ENCODE measurements around the gene EPB41L3. TPM values are rescaled to one million over a fixed set of nuclear protein-coding genes. Genes with fewer than 3 reads are reported as not detected.

Gene EPB41L3
- total and polyA plus RNA-seq, 3 donors from 2014 or later, result 152 to 403 (median 274) TPM

DNA sequence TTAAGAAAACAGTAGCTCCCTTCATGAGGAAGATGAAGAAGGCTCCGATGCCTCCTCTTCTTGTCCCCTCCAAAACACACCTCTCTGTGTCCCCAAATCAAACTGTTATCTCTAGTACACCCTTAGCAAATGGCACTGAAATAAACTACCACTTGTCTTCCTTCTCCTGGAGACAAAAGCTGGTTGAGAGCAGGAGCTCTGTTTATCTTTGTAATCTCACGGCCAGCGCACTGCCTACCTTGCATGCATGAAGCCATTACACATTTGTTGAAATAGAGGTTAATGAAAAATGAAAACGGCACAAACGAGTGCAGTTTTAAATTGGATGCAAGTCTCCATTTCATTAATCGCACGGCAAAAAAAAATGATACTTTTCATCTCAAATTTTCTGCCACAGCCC lies 113.7 kb downstream of the EPB41L3 start:
- DNase-seq, result no peak
- H3K4me1 ChIP-seq, result no peaks in the 10 kb centered on the region
- H3K36me3 ChIP-seq (ENCODE audit: low read depth, missing control alignments), result no peaks in the 10 kb centered on the region
- H3K9me3 ChIP-seq, result no peaks in the 10 kb centered on the region
- no peak overlapping the region for H3K4me3 ChIP-seq
- no peak overlapping the region for H3K27ac ChIP-seq
- H3K27me3 ChIP-seq, result no peaks in the 10 kb centered on the region
- 86 to 89% methylated on average over 7 of the region's 7 CpGs for whole genome bisulfite sequencing, 2 donors
- TF ChIP-seq POLR2A (IDR thresholded peaks at IDR 0.05), result no peak
- TF ChIP-seq, protein P1, sequence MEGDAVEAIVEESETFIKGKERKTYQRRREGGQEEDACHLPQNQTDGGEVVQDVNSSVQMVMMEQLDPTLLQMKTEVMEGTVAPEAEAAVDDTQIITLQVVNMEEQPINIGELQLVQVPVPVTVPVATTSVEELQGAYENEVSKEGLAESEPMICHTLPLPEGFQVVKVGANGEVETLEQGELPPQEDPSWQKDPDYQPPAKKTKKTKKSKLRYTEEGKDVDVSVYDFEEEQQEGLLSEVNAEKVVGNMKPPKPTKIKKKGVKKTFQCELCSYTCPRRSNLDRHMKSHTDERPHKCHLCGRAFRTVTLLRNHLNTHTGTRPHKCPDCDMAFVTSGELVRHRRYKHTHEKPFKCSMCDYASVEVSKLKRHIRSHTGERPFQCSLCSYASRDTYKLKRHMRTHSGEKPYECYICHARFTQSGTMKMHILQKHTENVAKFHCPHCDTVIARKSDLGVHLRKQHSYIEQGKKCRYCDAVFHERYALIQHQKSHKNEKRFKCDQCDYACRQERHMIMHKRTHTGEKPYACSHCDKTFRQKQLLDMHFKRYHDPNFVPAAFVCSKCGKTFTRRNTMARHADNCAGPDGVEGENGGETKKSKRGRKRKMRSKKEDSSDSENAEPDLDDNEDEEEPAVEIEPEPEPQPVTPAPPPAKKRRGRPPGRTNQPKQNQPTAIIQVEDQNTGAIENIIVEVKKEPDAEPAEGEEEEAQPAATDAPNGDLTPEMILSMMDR (IDR thresholded peaks at IDR 0.05), result no peak
- intact Hi-C loops (cut with DNase I; ENCODE audit: low total_unique reads), result no loop called here

DNA sequence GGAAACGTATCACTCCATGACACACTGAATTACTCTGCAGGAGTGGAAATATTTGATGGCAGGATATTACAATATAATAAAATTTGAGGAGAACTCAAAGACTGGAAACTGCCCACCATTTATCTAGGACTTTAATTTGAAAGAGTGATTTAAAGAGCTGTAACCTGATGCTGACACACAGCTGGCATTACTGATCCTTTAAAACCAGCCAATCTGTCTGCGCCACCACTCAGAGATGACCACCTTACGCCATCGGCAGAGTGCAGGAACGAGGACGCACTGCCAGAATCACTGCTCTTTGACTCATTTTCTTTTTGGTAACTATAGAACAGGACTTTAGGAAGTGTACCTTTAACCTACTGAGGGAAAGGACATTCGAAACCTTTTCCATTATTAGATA lies 114.1 kb downstream of the EPB41L3 start:
- Histone ChIP-seq H3K27me3 (no peaks in the 10 kb centered on the region), H3K36me3 (ENCODE audit: low read depth, missing control alignments) (no peaks in the 10 kb centered on the region), H3K9me3 (no peaks in the 10 kb centered on the region), H3K4me1 (no peaks in the 10 kb centered on the region), H3K27ac (no peak overlapping the region), H3K4me3 (no peak overlapping the region)
- TF ChIP-seq, protein P1 (IDR thresholded peaks at IDR 0.05), result no peak
- no peak for TF ChIP-seq POLR2A (IDR thresholded peaks at IDR 0.05)
- WGBS, 2 donors, result 90% methylated on average over 7 of the region's 7 CpGs
- intact Hi-C loops (cut with DNase I; ENCODE audit: low total_unique reads), result no loop called here
- no peak for DNase-seq

DNA sequence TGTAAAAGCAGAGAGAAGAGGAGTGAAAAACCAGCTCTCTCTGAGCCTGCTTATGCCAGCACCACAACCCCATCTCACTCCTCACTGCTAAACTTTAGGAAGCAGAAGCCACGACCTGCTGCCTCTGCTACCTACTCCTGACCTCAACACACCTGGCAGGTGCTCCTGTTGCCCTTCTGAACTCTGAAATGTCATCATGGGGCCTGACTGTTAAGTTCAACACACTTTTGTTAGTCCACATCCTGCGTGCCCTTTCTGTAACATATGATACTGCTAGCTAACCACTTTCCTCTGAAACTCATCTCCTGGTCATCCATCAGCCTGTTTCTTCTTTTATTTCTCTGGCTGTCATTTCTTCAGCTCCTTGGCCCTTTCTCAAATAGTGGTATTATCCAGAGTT lies 118.1 kb downstream of the EPB41L3 start:
- H3K4me1 ChIP-seq, result no peaks in the 10 kb centered on the region
- TF ChIP-seq, protein P1 (IDR thresholded peaks at IDR 0.05), result no peak
- TF ChIP-seq POLR2A (IDR thresholded peaks at IDR 0.05), result no peak
- H3K9me3 ChIP-seq, result no peaks in the 10 kb centered on the region
- no peak for DNase-seq
- H3K27me3 ChIP-seq, result no peaks in the 10 kb centered on the region
- H3K36me3 ChIP-seq (ENCODE audit: low read depth, missing control alignments), result no peaks in the 10 kb centered on the region
- intact Hi-C loops (cut with DNase I; ENCODE audit: low total_unique reads), result no loop called here
- H3K27ac ChIP-seq, result no peak overlapping the region
- 76 to 86% methylated on average over 2 of the region's 2 CpGs for WGBS, 2 donors
- H3K4me3 ChIP-seq, result no peak overlapping the region

DNA sequence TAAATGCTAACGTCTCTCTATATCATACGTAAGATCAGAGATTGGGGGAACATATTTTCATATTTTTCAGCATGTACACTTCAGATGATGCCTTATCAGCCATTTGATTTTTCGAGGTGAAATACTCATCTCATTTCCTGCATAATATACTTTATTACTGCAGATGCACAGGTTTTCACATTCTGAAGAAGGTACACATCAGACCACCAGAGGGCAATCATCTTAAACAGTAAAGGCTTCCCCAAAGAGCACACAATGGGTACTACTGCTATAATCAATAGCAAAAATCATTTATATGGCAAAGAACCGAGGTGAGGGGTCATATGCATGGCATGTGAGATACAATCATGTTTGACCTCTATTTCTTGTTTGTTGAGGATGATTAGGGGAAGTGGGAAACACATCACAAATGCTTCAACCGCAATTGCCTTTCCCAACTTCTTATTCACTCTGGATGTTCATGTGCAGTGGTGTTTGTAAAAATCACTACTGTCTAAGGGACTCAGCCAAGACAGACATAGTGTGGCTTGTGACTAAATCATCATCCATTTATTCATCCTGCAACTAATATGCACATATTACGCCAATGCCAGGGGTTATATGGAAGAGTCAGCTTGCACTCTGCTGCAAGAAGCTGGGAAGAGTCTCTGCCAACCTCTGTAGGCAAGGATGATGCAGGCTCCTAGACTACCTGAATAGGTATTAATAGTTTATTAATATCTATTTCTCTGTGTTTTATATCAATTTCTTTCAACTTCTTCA lies 118.7 kb downstream of the EPB41L3 start:
- no peak for DNase-seq
- Histone ChIP-seq H3K27me3 (no peaks in the 10 kb centered on the region), H3K4me3 (no peak overlapping the region), H3K9me3 (no peaks in the 10 kb centered on the region), H3K4me1 (no peaks in the 10 kb centered on the region), H3K27ac (no peak overlapping the region), H3K36me3 (ENCODE audit: low read depth, missing control alignments) (no peaks in the 10 kb centered on the region)
- TF ChIP-seq POLR2A (IDR thresholded peaks at IDR 0.05), result no peak
- TF ChIP-seq, protein P1 (IDR thresholded peaks at IDR 0.05), result peak; percentile 29 to 47 (median 40)
- intact Hi-C loops (cut with DNase I; ENCODE audit: low total_unique reads), result no loop called here
- WGBS, 2 donors, result 71% methylated on average over 6 of the region's 6 CpGs

DNA sequence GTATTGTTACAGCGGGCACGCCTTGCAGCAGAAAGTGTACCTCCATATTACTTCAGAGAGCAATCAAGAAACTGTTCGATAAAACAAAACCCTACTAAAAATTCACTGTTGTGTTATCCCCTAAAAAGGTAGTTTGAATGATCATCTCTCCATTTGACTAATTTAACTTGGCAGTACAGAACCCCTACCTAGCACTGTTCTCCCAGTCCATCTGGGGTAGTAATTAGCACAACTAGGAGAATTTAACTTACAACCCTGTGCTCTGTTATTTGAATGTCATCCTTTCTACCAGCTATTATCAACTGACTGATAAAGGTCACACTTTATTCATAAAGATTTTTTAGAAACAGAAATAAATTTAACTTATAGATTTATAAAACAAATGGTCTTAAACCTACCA lies 121.2 kb downstream of the EPB41L3 start:
- 98 to 100% methylated on average over 3 of the region's 3 CpGs for WGBS, 2 donors
- intact Hi-C loops (cut with DNase I; ENCODE audit: low total_unique reads), result no loop called here

More for the DNA sequence above, 121.2 kb downstream of the EPB41L3 start:
- Histone ChIP-seq H3K36me3 (ENCODE audit: low read depth, missing control alignments) (no peaks in the 10 kb centered on the region), H3K9me3 (no peaks in the 10 kb centered on the region), H3K27ac (no peak overlapping the region), H3K4me3 (no peak overlapping the region), H3K27me3 (no peaks in the 10 kb centered on the region), H3K4me1 (no peaks in the 10 kb centered on the region)
- DNase-seq, result no peak
- no peak for TF ChIP-seq POLR2A (IDR thresholded peaks at IDR 0.05)
- TF ChIP-seq, protein P1 (IDR thresholded peaks at IDR 0.05), result no peak
